T-cell (primary cell): ENCODE data around the gene NR5A2. TPM values are rescaled to one million over a fixed set of nuclear protein-coding genes. Genes with fewer than 3 reads are reported as not detected.

Source experiments
- ATAC-seq, 4 experiments: fragments of 200-7000 bp in 3 of 4; fragments of 150-1000 bp in 1 of 4; cut with Tn5 transposase; replicated peaks in 1 of 4; 1 replicate in 3 of 4; 2 replicates in 1 of 4; pipeline ENCODE4 v1.10.0; 2021; ENCODE audit warnings: moderate library complexity in 3 of 4, mild to moderate bottlenecking in 2 of 4, moderate number of reproducible peaks in 1 of 4
- CTCF ChIA-PET, 2 donors: fragments of 300-600 bp; sonication (Branson Sonifier 250); formaldehyde crosslinking; loops; one replicate each; lab custom pipeline; 2022; ENCODE audit warnings: antibody characterized with exemption in 2 of 2; lab: Charles Lee
- POLR2A ChIA-PET, 2 donors: fragments of 300-600 bp; sonication (Branson Sonifier 250); formaldehyde crosslinking; loops; one replicate each; lab custom pipeline; 2022; ENCODE audit warnings: antibody characterized with exemption in 2 of 2; lab: Charles Lee
- DNase-seq, 35 experiments: peaks; one replicate each; pipeline versions ENCODE4 v3.0.0 to v3.0.0-alpha.2; 2013 to 2023
- H3K27ac ChIP-seq: one replicate; pipeline ENCODE4 v1.5.1; 2013; ENCODE audit warnings: low read length
- H3K27me3 ChIP-seq, 2 experiments: replicated peaks in 1 of 2; 1 replicate in 1 of 2; 2 replicates in 1 of 2; pipeline versions ENCODE4 v1.6.1 to v1.7.0; 2013; ENCODE audit warnings: low read length in 1 of 2, mixed read lengths in 1 of 2; ENCODE audit not compliant: control insufficient read depth in 2 of 2, insufficient read depth in 2 of 2; ENCODE audit errors: extremely low read depth in 1 of 2
- H3K36me3 ChIP-seq, 2 donors: 1 replicate in 1 of 2; 2 replicates in 1 of 2; pipeline versions ENCODE4 v1.6.1 to v1.7.0; 2013; ENCODE audit warnings: low read length in 1 of 2; ENCODE audit not compliant: control insufficient read depth in 2 of 2, insufficient read depth in 1 of 2; ENCODE audit errors: extremely low read depth in 1 of 2
- H3K4me1 ChIP-seq, 2 experiments: 1 replicate in 1 of 2; 2 replicates in 1 of 2; pipeline versions ENCODE4 v1.6.1 to v1.7.0; 2013; ENCODE audit warnings: low read length in 2 of 2, mixed read lengths in 1 of 2; ENCODE audit not compliant: insufficient read depth in 2 of 2, control insufficient read depth in 1 of 2; ENCODE audit errors: extremely low read depth in 1 of 2
- H3K4me3 ChIP-seq, 2 donors: 1 replicate in 1 of 2; 2 replicates in 1 of 2; pipeline versions ENCODE4 v1.5.1 to v1.7.0; 2013; ENCODE audit warnings: mild to moderate bottlenecking in 2 of 2, low read length in 1 of 2, moderate library complexity in 1 of 2; ENCODE audit not compliant: control insufficient read depth in 1 of 2; ENCODE audit errors: extremely low read depth in 1 of 2
- H3K9me3 ChIP-seq: 2 replicates; pipeline ENCODE4 v1.7.0; 2013
- H3K27ac Mint-ChIP-seq, 2 donors: one replicate each; pipeline ENCODE4 v1.8.0; 2020 to 2021; ENCODE audit warnings: mild to moderate bottlenecking in 2 of 2, mixed read lengths in 2 of 2
- H3K27me3 Mint-ChIP-seq, 2 donors: one replicate each; pipeline ENCODE4 v1.8.0; 2021 to 2022; ENCODE audit warnings: mixed read lengths in 2 of 2
- H3K36me3 Mint-ChIP-seq: one replicate; pipeline ENCODE4 v1.8.0; 2021; ENCODE audit warnings: mixed read lengths
- H3K4me1 Mint-ChIP-seq, 3 donors: one replicate each; pipeline ENCODE4 v1.8.0; 2020 to 2022; ENCODE audit warnings: mixed read lengths in 3 of 3, mild to moderate bottlenecking in 1 of 3
- H3K4me3 Mint-ChIP-seq, 3 donors: one replicate each; pipeline ENCODE4 v1.8.0; 2020 to 2022; ENCODE audit warnings: mild to moderate bottlenecking in 3 of 3, mixed read lengths in 3 of 3, moderate library complexity in 3 of 3
- H3K9me3 Mint-ChIP-seq, 3 donors: one replicate each; pipeline ENCODE4 v1.8.0; 2020 to 2022; ENCODE audit warnings: mixed read lengths in 3 of 3
- WGBS: methylation state at CpG from one replicate; pipeline ENCODE4 v1.1.5; 2013; ENCODE audit warnings: missing lambda C conversion rate; ENCODE audit not compliant: insufficient coverage; 5-methylcytosine and 5-hydroxymethylcytosine counted together
- total RNA-seq, 35 experiments: library from RNA in 6 of 35; stranded (reverse) in 6 of 35; fragments of 120-200 nt in 1 of 35; gene quantifications; one replicate each; pipeline versions ENCODE4 v1.2.1 to v1.2.4 and lab custom pipeline; 2013 to 2026

The NR5A2 gene
- total RNA-seq, 5 donors from 2014 or later (not counting 1 experiment from before 2014, with no cell fraction given), result 0.15 to 0.19 TPM; not detected in 3

DNA sequence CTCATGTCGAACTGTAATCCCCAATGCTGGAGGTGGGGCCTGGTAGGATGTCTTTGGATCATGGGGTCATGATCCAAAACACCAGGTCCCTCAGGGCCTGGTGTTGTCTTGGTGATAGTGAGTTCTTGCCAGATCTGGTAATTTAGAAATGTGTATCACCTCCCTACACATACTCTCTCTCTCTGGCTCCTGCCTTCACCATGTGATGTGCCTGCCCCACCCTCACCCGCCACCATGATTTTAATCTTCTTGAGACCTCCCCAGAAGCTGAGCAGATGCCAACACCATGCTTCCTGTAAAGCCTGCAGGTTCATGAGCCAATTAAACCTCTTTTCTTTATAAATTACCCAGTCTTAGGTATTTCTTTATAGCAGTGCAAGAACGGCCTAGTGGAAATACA is 136.4 kb downstream of the NR5A2 start:
- Histone ChIP-seq H3K9me3 (no peaks in the 10 kb centered on the region), H3K27me3 (peaks cover 0 to 1% of the 10 kb centered on the region in 2 experiments), H3K36me3 (no peaks in the 10 kb centered on the region), H3K4me1 (no peaks in the 10 kb centered on the region), H3K4me3 (no peak overlapping the region), H3K27ac (no peak overlapping the region)
- H3K4me1 Mint-ChIP-seq, result no peaks in the 10 kb centered on the region
- no peak overlapping the region for H3K4me3 Mint-ChIP-seq
- 93% methylated on average over 3 of the region's 3 CpGs for whole genome bisulfite sequencing
- H3K27me3 Mint-ChIP-seq, result peaks cover 0 to 3% of the 10 kb centered on the region in 2 donors
- H3K27ac Mint-ChIP-seq, result no peak overlapping the region
- no peaks in the 10 kb centered on the region for H3K36me3 Mint-ChIP-seq
- no peaks in the 10 kb centered on the region for H3K9me3 Mint-ChIP-seq
- ATAC-seq (no peak), DNase-seq (no peak)
- ChIA-PET POLR2A (no interaction called here), CTCF (no interaction called here)

DNA sequence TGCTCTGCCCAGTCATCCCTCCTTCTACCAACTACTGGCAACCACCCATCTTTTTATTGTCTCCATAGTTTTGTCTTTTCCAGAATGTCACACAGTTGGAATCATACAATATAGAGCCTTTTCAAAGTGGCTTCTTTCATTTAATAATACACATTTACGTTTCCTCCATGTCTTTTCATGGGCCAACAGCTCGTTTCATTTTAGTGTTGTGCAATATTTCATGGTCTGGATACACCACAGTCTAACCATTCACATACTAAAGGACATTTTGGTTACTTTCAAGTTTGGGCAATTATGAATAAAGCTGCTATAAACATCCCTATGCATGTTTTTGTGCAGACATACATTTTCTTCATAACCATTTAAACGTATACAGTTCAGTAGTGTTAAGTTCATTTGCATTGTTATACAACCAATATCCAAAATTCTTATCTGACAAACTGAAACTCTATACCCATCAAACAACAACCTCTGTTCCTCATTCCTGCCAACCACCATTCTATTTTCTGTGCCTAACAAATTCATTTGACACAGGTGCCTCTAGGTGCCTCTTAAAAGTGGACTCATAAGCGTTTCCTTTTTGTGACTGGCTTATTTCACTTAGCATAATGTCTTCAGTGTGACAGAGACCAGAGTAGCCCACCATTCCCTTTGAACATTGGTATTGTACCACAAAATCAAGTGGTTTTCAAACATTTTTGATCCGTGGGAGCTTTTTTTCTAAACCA is 138.1 kb downstream of the NR5A2 start:
- CTCF ChIA-PET, result no interaction called here
- ATAC-seq (no peak), DNase-seq (no peak)
- H3K9me3 Mint-ChIP-seq, result no peaks in the 10 kb centered on the region
- H3K27ac Mint-ChIP-seq, result no peak overlapping the region
- POLR2A ChIA-PET, result interaction anchor here in 1 of 2 donors (0.6 kb wide), 1 partner anchor 95 kb away, joined by 3 read pairs; no protein-coding TSS in a partner anchor
- no peaks in the 10 kb centered on the region for H3K9me3 ChIP-seq
- no peaks in the 10 kb centered on the region for H3K36me3 ChIP-seq
- H3K4me3 Mint-ChIP-seq, result no peak overlapping the region
- H3K4me1 Mint-ChIP-seq, result no peaks in the 10 kb centered on the region
- WGBS, result 59% methylated on average over 2 of the region's 5 CpGs
- H3K36me3 Mint-ChIP-seq, result no peaks in the 10 kb centered on the region
- no peaks in the 10 kb centered on the region for H3K4me1 ChIP-seq
- H3K4me3 ChIP-seq, result no peak overlapping the region
- H3K27ac ChIP-seq, result no peak overlapping the region
- peaks cover 1 to 6% of the 10 kb centered on the region in 2 donors for H3K27me3 Mint-ChIP-seq
- no peaks in the 10 kb centered on the region for H3K27me3 ChIP-seq

DNA sequence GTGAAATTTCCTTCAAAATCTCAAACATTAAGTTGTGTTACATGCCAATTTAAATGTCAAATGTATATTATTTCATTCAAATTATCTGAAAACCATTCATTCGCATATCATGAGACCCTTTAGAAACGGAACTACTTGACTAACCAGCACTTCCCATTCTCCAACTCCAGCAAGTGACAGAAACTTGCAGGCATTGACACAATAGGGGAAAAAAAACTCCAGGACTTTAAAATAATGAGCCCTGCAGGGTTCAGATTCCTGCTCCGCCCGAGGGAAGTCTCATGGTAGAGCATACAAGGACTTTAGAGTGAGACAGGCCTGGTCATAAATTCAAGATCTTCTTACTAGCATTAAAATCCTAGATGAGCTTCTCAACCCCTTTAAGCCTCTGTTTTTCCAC is 138.9 kb downstream of the NR5A2 start:
- Histone ChIP-seq H3K27ac (no peak overlapping the region), H3K4me1 (no peaks in the 10 kb centered on the region), H3K9me3 (no peaks in the 10 kb centered on the region), H3K4me3 (no peak overlapping the region), H3K27me3 (no peaks in the 10 kb centered on the region), H3K36me3 (no peaks in the 10 kb centered on the region)
- ATAC-seq (no peak), DNase-seq (no peak)
- POLR2A ChIA-PET, result no interaction called here
- Mint-ChIP-seq H3K4me1 (no peaks in the 10 kb centered on the region), H3K27ac (no peak overlapping the region), H3K36me3 (no peaks in the 10 kb centered on the region), H3K27me3 (peaks cover 4 to 6% of the 10 kb centered on the region in 2 donors), H3K9me3 (no peaks in the 10 kb centered on the region), H3K4me3 (no peak overlapping the region)
- CTCF ChIA-PET, result interaction anchor here in 1 of 2 donors (0.6 to 0.7 kb wide), 2 partner anchors 16 to 713 kb away, joined by 3 read pairs; no protein-coding TSS in a partner anchor
- WGBS, result 60% methylated on average over 1 of the region's 4 CpGs

DNA sequence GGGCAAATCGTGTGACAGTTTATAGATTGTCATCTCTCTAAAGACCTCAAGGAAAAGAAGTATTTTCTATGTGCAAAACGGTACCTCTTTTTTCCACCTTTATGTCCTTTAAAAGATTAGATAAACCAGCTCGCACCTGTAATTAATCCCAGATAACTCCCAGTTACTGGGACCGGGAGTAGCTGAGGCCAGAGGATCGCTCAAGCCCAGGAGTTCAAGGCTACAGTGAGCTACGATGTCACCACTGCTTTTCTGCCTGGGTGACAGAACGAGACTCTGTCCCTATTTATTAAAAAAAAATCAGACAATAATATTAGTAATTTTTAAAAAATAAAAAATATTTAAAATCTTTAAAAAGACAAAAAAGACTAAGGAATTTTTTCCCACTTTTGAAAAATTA is 141.4 kb downstream of the NR5A2 start:
- Histone ChIP-seq H3K9me3 (no peaks in the 10 kb centered on the region), H3K4me3 (no peak overlapping the region), H3K27me3 (no peaks in the 10 kb centered on the region), H3K36me3 (no peaks in the 10 kb centered on the region), H3K27ac (no peak overlapping the region), H3K4me1 (no peaks in the 10 kb centered on the region)
- H3K27ac Mint-ChIP-seq, result no peak overlapping the region
- H3K4me1 Mint-ChIP-seq, result no peaks in the 10 kb centered on the region
- no peaks in the 10 kb centered on the region for H3K36me3 Mint-ChIP-seq
- no peaks in the 10 kb centered on the region for H3K9me3 Mint-ChIP-seq
- ChIA-PET CTCF (interaction anchor here (0.7 to 1.2 kb wide), 2 partner anchors 9 to 11 kb away, joined by 3 to 5 read pairs; no protein-coding TSS in a partner anchor), POLR2A (interaction anchor here in 1 of 2 donors (0.6 kb wide), 1 partner anchor 385 kb away, joined by 3 read pairs; no protein-coding TSS in a partner anchor)
- H3K27me3 Mint-ChIP-seq, result peaks cover 4 to 6% of the 10 kb centered on the region in 2 donors
- H3K4me3 Mint-ChIP-seq, result no peak overlapping the region
- WGBS, result 100% methylated on average over 2 of the region's 7 CpGs
- DNase-seq (no peak), ATAC-seq (no peak)

DNA sequence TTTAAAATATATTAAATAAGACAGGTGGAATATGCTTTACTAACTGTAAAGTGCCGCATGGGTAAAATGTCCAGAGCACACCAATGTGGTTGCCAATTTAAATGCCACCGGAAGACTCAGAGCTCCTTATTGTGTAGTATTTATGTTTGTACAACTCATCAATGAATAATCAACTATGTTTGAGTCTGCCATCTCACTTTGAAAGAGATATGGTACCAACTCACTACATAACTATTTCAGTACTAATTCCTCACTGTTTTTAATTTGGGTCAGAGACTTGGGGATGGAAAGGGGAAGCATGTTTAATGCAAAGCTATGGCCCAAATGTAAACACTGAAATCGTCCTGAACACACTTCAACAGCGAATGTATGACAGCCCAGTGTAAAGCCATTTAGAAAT is 144.8 kb downstream of the NR5A2 start:
- H3K4me3 Mint-ChIP-seq, result no peak overlapping the region
- H3K4me1 ChIP-seq, result no peaks in the 10 kb centered on the region
- no peak overlapping the region for H3K4me3 ChIP-seq
- ChIA-PET CTCF (no interaction called here), POLR2A (no interaction called here)
- no peaks in the 10 kb centered on the region for H3K9me3 ChIP-seq
- no CpG with 5 or more reads among the region's 4 CpGs for WGBS
- no peaks in the 10 kb centered on the region for H3K36me3 Mint-ChIP-seq
- peaks cover 5 to 6% (median 5%) of the 10 kb centered on the region in 3 donors for H3K4me1 Mint-ChIP-seq
- no peaks in the 10 kb centered on the region for H3K9me3 Mint-ChIP-seq
- DNase-seq, result no peak
- ATAC-seq, result no peak
- no peak overlapping the region for H3K27ac ChIP-seq
- H3K27ac Mint-ChIP-seq, result no peak overlapping the region
- no peaks in the 10 kb centered on the region for H3K36me3 ChIP-seq
- H3K27me3 ChIP-seq, result no peaks in the 10 kb centered on the region
- peaks cover 4 to 5% of the 10 kb centered on the region in 2 donors for H3K27me3 Mint-ChIP-seq

DNA sequence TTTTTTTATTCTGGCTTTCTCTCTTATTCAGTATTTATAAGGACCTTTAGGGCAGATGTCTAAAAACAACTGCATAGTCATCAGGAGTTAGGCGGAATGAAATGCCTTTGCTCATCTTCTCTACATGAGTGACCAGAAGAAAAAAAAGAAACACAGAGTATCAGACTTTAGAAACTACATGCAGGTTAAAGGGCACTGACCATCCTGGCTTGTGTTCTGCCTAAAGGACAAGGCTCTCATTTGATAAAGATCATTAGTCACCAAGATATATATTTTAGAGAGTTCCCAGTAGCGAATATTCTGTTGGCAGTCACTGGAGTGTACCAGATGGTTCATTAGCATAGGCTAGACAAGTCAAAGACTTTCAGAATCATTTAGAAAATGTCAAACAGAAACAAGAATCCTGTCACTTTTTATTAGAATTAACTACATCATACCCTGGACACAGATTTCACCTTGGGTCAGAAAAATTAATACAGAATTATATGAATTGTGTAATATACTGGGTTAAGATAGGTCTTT is 145.6 kb downstream of the NR5A2 start:
- peaks cover 5 to 6% (median 5%) of the 10 kb centered on the region in 3 donors for H3K4me1 Mint-ChIP-seq
- Histone ChIP-seq H3K4me1 (no peaks in the 10 kb centered on the region), H3K9me3 (no peaks in the 10 kb centered on the region), H3K4me3 (no peak overlapping the region), H3K27me3 (no peaks in the 10 kb centered on the region), H3K27ac (no peak overlapping the region), H3K36me3 (no peaks in the 10 kb centered on the region)
- no peak overlapping the region for H3K27ac Mint-ChIP-seq
- DNase-seq, result no peak
- no peak for ATAC-seq
- H3K27me3 Mint-ChIP-seq, result peaks cover 3 to 4% of the 10 kb centered on the region in 2 donors
- WGBS, result no CpG with 5 or more reads among the region's 2 CpGs
- ChIA-PET POLR2A (no interaction called here), CTCF (no interaction called here)
- no peak overlapping the region for H3K4me3 Mint-ChIP-seq
- no peaks in the 10 kb centered on the region for H3K36me3 Mint-ChIP-seq
- H3K9me3 Mint-ChIP-seq, result no peaks in the 10 kb centered on the region
